ENCODE data around the gene TK1. TPM values are rescaled to one million over a fixed set of nuclear protein-coding genes. Genes with fewer than 3 reads are reported as not detected.
A peak's percentile ranks its signal among the peaks of the same experiment; 100 is the strongest.

Gene TK1
- polyA plus RNA-seq, 1 of the 3 experiments (the other 2 are of a cell fraction): 112 TPM

DNA sequence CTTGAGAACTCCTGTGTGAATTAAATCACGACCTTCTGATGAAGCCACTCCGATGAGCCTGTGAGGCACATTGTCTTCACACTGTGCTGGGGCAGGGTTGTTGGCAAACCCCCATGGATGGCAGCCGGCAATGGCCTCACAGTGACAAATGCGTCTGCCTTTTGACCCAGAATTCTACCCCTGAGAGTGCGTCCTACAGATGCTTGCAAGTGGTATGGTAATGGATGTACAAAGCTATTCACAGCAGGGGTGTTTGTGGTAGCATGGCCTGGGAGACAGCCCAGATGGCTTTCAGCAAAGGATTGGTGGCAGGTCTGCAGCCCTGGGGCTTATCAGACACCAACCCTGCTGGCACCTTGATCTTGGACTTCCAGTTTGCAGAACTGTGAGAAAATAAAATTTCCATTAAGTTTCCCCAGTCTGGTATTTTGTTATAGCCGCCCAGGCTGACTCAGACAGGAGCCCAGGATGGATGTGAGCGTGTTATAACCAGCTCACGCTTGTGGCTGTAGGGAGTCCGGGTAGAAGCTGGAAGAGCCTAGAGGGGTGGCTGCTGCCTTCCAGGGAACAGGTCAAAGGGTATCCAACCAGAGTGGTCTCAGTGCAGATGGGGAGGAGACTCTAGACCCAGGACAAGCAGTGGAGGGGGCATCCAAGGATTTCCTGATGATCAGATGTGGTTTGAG, 10.4 kb upstream of the TK1 start:
- H3K4me2 ChIP-seq: no peak overlapping the region
- peaks cover 3 to 9% of the 10 kb centered on the region in 2 experiments for H3K36me3 ChIP-seq (replicated peaks in 1 of 2; ENCODE audit: control insufficient read depth in 1 of 2, insufficient read depth in 2 of 2, low read length in 1 of 2)
- WGBS (ENCODE audit: low lambda C conversion rate): 93% methylated on average over 8 of the region's 9 CpGs
- H3K27me3 ChIP-seq (ENCODE audit: insufficient read depth): no peaks in the 10 kb centered on the region
- H3K9ac ChIP-seq: no peak overlapping the region
- no peaks in the 10 kb centered on the region for H3K79me2 ChIP-seq (ENCODE audit: insufficient read depth)
- ChIA-PET POLR2A (no interaction called here), CTCF (interaction anchor here (0.7 to 1.5 kb wide), 5 partner anchors 9 to 163 kb away, joined by 3 to 4 read pairs (median 4); partner anchors contain the start of gene TK1)
- no peak for TF ChIP-seq FOXJ3 (CRISPR knock-in tag; IDR thresholded peaks at IDR 0.05)
- H3K4me3 ChIP-seq (ENCODE audit: low read depth in 2 of 2, low read length in 1 of 2): no peak overlapping the region
- no peak overlapping the region for H2AFZ ChIP-seq (ENCODE audit: low read depth)
- H4K20me1 ChIP-seq (ENCODE audit: insufficient read depth): no peaks in the 10 kb centered on the region
- no peak for DNase-seq
- H3K9me2 ChIP-seq: no peaks in the 10 kb centered on the region
- H3F3A ChIP-seq (replicated peaks; ENCODE audit: insufficient read depth): no peaks in the 10 kb centered on the region
- H3K27ac ChIP-seq (ENCODE audit: low read depth in 2 of 2, low read length in 1 of 2): peak overlapping the region in 1 of 2 experiments; percentile 29; a peak in 1 of 4 replicates
- H3K4me1 ChIP-seq (ENCODE audit: control insufficient read depth in 1 of 2, insufficient read depth in 2 of 2, low read depth in 1 of 2, low read length in 1 of 2): peaks cover 0 to 9% of the 10 kb centered on the region in 2 experiments; a peak in 1 of 4 replicates
- no peaks in the 10 kb centered on the region for H3K9me3 ChIP-seq

DNA sequence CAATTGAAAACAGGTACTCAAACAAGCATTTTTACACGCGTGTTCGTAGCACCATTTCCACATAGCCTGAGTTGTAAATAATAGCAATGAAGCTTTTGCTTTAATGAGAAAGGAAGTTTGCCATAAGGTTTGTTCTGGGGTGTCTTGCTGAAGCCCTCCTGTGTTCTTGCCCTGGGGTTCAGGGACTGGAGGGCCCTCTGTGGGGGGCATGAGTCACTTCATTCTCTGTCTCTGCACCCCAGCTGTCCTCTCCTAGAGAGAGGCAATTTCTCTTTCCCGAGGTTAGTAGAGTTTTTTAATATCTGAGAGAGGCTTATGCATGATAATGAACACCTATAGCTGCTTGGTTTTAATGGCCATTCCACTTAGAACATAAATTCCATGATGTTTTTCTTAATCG, 9.9 kb upstream of the TK1 start:
- TF ChIP-seq FOXJ3 (CRISPR knock-in tag; IDR thresholded peaks at IDR 0.05) (no peak), GABPA (IDR thresholded peaks at IDR 0.05; ENCODE audit: low read depth) (no peak), FOXM1 (IDR thresholded peaks at IDR 0.05; ENCODE audit: low read depth) (no peak), MEF2A (IDR thresholded peaks at IDR 0.05; ENCODE audit: borderline replicate concordance, low read depth) (no peak), ELF1 (IDR thresholded peaks at IDR 0.05) (no peak), MXI1 (IDR thresholded peaks at IDR 0.05; ENCODE audit: low read depth, low read length) (no peak), RAD21 (IDR thresholded peaks at IDR 0.05; ENCODE audit: low read length) (no peak), POLR2AphosphoS5 (IDR thresholded peaks at IDR 0.05; ENCODE audit: low read depth, low read length) (no peak), CHD2 (IDR thresholded peaks at IDR 0.05; ENCODE audit: low read length, partially characterized antibody) (no peak), FOSL2 (IDR thresholded peaks at IDR 0.05; ENCODE audit: borderline replicate concordance, low read depth) (no peak), GATA2 (CRISPR knock-in tag; IDR thresholded peaks at IDR 0.05) (no peak)
- no peaks in the 10 kb centered on the region for H3K27me3 ChIP-seq (ENCODE audit: insufficient read depth)
- peaks cover 0 to 9% of the 10 kb centered on the region in 2 experiments; a peak in 1 of 4 replicates for H3K4me1 ChIP-seq (ENCODE audit: control insufficient read depth in 1 of 2, insufficient read depth in 2 of 2, low read depth in 1 of 2, low read length in 1 of 2)
- POLR2A ChIA-PET: no interaction called here
- H3K79me2 ChIP-seq (ENCODE audit: insufficient read depth): no peaks in the 10 kb centered on the region
- no peaks in the 10 kb centered on the region for H3F3A ChIP-seq (replicated peaks; ENCODE audit: insufficient read depth)
- no peaks in the 10 kb centered on the region for H3K9me3 ChIP-seq
- no peak overlapping the region for H3K4me3 ChIP-seq (ENCODE audit: low read depth in 2 of 2, low read length in 1 of 2)
- no peak overlapping the region for H2AFZ ChIP-seq (ENCODE audit: low read depth)
- H3K9ac ChIP-seq: no peak overlapping the region
- 83% methylated on average over 5 of the region's 5 CpGs for WGBS (ENCODE audit: low lambda C conversion rate)
- H3K36me3 ChIP-seq (replicated peaks in 1 of 2; ENCODE audit: control insufficient read depth in 1 of 2, insufficient read depth in 2 of 2, low read length in 1 of 2): peaks cover 3 to 12% of the 10 kb centered on the region in 2 experiments
- no peaks in the 10 kb centered on the region for H3K9me2 ChIP-seq
- H4K20me1 ChIP-seq (ENCODE audit: insufficient read depth): no peaks in the 10 kb centered on the region
- no peak overlapping the region for H3K4me2 ChIP-seq
- no peak for DNase-seq
- CTCF ChIA-PET: interaction anchor here (0.8 to 1.5 kb wide), 4 partner anchors 9 to 112 kb away, joined by 3 to 5 read pairs (median 4); no protein-coding TSS in a partner anchor
- peak overlapping the region in 1 of 2 experiments; percentile 29; a peak in 1 of 4 replicates for H3K27ac ChIP-seq (ENCODE audit: low read depth in 2 of 2, low read length in 1 of 2)

Measured in SK-N-SH (cell line).